T47D (cell line): ENCODE data around the gene IL17RD.

Experiments
- DNase-seq, 2 experiments: peaks; one replicate each; pipeline versions ENCODE4 v3.0.0 to v3.0.0-alpha.2; 2011 to 2012; ENCODE audit warnings: low read depth in 1 of 2, low spot score in 1 of 2
- JUND ChIP-seq: IDR thresholded peaks from 2 replicates; pipeline ENCODE4 v1.6.1; 2012; ENCODE audit warnings: low read depth
- in situ Hi-C: cut with HindIII; loops from 2 replicates; pipeline ENCODE4 v1.10.0; 2016; ENCODE audit warnings: low sequenced_read_pairs, low pct_unique_long_range_greater_than_20kb

The IL17RD gene

GRCh38 chr3:57133157-57133556, 32.0 kb downstream of the IL17RD start:
- in situ Hi-C loops, result no loop called here
- TF ChIP-seq JUND, result no peak
- DNase-seq, result no peak

GRCh38 chr3:57132674-57133073, 32.5 kb downstream of the IL17RD start:
- TF ChIP-seq JUND, result no peak
- no peak for DNase-seq
- in situ Hi-C loops, result no loop called here

GRCh38 chr3:57131210-57131588, 34.0 kb downstream of the IL17RD start:
- no peak for DNase-seq
- in situ Hi-C loops, result no loop called here
- no peak for TF ChIP-seq JUND

- TF ChIP-seq JUND, result no peak
- in situ Hi-C loops, result no loop called here
- DNase-seq, result no peak
Observed at GRCh38 chr3:57130571-57131209, 34.5 kb downstream of the IL17RD start.

- TF ChIP-seq JUND, result no peak
- DNase-seq, result no peak
- in situ Hi-C loops, result no loop called here
Observed at GRCh38 chr3:57128826-57129667, 36.1 kb downstream of the IL17RD start.

- DNase-seq, result no peak
- no peak for TF ChIP-seq JUND
- in situ Hi-C loops, result no loop called here
Observed at GRCh38 chr3:57127891-57128518, 37.1 kb downstream of the IL17RD start.

GRCh38 chr3:57126244-57126643, 38.9 kb downstream of the IL17RD start:
- TF ChIP-seq JUND, result no peak
- in situ Hi-C loops, result no loop called here
- DNase-seq, result no peak

- no peak for TF ChIP-seq JUND
- DNase-seq, result no peak
- in situ Hi-C loops, result no loop called here
Observed at GRCh38 chr3:57120451-57121174, 44.5 kb downstream of the IL17RD start.

- no peak for TF ChIP-seq JUND
- in situ Hi-C loops, result no loop called here
- no peak for DNase-seq
Observed at GRCh38 chr3:57120040-57120439, 45.1 kb downstream of the IL17RD start.

- in situ Hi-C loops, result no loop called here
- DNase-seq, result no peak
- TF ChIP-seq JUND, result no peak
Observed at GRCh38 chr3:57118254-57118653, 46.9 kb downstream of the IL17RD start.

- no peak for TF ChIP-seq JUND
- no peak for DNase-seq
- in situ Hi-C loops, result no loop called here
Observed at GRCh38 chr3:57116501-57116900, 48.7 kb downstream of the IL17RD start.

GRCh38 chr3:57112206-57112605, 52.9 kb downstream of the IL17RD start:
- TF ChIP-seq JUND, result no peak
- peak in 1 of 2 experiments; percentile 20 for DNase-seq
- in situ Hi-C loops, result no loop called here

GRCh38 chr3:57110798-57111197, 54.4 kb downstream of the IL17RD start:
- DNase-seq, result no peak
- in situ Hi-C loops, result no loop called here
- no peak for TF ChIP-seq JUND
